ENCODE results near the gene TECPR1.
A peak's percentile ranks its signal among the peaks of the same experiment; 100 is the strongest.

Gene TECPR1, protein sequence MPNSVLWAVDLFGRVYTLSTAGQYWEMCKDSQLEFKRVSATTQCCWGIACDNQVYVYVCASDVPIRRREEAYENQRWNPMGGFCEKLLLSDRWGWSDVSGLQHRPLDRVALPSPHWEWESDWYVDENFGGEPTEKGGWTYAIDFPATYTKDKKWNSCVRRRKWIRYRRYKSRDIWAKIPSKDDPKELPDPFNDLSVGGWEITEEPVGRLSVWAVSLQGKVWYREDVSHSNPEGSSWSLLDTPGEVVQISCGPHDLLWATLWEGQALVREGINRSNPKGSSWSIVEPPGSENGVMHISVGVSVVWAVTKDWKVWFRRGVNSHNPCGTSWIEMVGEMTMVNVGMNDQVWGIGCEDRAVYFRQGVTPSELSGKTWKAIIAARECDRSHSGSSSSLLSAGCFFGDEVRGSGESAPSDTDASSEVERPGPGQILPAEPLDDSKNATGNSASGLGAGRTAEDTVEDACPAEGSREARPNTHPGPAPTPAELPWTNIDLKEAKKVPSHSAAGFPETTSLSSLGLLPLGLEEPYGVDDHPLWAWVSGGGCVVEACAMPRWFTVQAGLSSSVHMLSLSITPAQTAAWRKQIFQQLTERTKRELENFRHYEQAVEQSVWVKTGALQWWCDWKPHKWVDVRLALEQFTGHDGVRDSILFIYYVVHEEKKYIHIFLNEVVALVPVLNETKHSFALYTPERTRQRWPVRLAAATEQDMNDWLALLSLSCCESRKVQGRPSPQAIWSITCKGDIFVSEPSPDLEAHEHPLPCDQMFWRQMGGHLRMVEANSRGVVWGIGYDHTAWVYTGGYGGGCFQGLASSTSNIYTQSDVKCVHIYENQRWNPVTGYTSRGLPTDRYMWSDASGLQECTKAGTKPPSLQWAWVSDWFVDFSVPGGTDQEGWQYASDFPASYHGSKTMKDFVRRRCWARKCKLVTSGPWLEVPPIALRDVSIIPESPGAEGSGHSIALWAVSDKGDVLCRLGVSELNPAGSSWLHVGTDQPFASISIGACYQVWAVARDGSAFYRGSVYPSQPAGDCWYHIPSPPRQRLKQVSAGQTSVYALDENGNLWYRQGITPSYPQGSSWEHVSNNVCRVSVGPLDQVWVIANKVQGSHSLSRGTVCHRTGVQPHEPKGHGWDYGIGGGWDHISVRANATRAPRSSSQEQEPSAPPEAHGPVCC
- total RNA-seq, result 120 to 169 reads per million in 2 donors

DNA sequence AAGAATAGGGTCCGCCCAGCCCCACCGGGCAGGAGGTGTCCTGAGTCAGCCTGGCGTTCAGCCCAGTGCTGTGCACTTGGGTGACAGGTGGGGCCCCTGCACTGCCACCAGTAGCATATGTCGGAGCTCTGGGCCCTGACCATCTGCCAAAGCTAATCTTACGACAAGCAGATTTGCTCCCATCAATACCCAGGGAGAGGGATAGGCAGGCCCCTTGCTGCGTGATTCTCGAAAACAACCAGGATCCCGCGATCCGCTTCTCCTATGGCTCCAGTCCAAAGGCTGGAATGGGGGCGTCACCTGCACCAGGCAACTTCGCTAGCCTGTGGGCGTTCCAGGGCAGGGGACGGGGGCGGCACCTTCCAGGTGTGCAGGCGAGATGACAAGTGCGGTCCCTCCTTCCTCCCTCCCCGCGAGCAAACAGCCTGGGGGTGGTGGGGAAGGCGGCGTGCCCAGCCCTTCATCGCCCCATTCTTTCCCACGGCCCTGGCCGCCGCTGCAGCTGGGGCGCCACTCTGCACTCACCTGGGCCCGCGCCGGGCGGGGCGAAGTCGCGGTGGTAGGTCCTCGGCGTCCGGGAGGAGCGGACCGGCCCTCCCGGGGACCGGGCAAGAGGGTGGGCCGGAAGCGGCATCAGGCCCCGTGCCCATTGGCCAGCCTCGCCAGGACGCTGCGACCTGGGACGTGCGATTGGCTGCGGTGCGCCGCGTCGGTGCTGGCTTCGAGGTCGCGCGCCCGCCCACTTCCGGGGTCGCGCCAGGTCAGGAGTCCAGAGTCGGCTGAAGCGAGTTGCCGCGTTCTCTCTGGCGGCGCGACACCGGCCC, at the start of gene TECPR1:
TSS of gene TECPR1 (minus strand) at position 632 of the 824 bp plus-strand sequence. CDS start 6,086 bp downstream, outside the sequence.
- DNase-seq, result peak; percentile 91

DNA sequence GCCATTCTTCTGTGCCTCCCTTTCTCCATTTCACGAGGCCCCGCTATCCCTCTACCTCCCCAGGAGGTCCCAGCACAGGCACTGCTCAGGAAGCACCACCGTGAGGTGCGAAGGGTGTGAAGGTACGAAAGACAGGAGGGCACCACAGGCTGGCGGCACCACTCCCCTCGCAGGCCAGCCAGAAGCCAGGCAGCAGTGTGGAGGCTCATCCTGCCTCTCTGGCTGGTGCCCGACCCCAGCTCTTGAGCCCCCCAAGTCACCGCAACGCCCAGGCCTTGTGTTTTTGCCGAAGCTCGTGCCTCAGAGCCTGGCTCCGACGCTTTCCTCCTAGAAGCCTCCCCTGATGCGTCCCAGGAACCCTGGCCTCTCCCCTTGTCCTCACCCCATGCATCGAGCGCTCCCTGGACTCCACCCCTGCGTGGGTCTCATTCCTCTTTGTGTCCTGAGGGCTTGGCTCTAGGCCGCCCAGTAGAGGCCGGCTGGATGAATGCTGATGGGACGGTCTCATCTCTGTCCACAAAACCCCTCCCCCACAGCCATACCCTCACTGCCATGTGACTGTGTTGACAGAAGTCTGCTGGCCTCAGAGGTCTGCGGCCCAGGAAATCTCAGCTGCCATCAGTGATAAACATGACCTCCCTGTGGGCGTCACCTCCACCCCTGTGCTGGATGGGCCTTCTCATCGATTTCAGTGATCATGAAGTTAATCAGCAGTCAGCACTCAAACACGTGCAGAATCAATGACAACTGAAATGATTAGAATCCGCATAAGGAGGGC, 48.8 kb upstream of the TECPR1 start:
- DNase-seq, result no peak

DNA sequence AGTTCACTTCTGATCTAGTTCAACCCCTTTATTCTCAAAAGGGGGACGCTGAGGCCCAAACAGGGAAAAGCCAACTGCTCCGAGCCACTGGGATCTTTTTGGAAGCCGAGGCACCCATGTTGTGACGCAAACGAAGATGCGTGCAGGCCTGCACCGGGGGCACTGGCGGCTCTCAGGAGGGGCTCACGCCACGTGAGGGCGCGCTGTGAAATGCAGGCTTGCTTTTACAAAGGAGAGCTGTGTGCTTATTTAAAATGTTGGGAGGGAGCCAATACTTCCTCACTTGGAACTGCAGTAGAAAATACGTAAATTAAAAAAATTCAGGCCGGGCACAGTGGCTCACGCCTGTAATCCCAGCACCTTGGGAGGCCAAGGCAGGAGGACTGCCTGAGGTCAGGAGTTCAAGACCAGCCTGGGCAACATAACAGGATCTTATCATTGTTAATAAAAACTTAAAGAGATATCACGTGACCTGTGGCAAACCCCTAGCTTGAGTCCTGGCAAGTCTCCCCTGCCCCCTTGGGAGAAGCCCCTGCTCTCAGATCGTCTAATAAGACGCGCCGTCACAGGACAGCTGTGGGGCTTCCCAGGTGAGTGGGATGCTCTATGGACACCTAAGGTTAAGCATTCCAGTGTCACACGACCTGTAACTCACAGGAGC, 45.7 kb upstream of the TECPR1 start:
- DNase-seq, result no peak

DNA sequence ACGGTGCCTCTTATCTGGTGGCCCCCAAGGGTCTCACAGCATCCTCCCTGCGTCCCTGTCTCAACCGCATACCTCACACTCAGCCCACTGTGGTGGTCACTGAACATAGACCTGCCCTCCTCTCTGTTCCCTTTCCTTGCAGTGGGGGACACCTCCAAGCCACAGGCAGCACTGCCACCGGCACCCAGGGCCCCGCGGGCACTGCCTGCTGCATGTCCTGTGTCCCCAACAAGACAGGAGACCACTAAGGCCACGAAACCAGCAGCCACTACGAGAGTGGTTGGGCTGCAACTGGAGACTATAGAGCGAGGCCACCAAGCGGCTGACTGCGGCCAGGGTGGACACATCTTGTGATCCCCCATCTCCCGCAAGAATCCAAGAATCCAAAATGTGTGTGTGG, 44.8 kb upstream of the TECPR1 start:
- no peak for DNase-seq

DNA sequence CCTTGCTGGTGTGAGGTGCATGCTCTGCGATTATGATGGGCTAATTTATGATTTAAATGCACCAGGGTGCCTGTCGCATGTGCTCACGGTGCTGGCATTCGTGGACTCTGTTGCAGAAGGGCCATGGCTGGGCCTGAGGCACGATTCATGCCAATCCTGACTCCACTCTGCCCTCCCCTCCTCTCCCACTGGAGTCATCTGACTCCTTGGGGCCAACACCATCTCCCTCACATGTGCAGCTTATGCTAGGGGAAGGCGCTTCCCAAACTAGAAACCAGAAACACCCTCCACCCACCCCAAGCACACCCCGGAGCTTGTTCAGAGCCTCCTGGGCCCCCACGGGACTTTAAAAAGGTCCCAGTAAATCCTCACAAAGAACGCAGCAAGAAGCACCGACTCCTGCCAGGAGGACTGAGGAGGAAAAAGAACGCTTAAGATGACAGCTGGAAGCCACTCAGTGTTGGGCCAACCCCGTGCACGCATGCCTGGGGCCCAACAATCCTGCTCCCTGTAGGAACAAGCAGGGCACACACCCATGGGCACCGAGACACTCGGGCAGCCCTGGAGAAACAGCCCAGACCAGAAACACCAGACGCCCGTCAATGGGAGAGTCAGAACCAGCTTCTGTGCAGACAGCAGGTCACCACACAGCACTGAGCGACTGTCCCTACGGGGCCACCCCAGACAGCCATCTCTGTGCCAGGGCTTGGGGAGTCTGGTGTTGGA, 43.6 kb upstream of the TECPR1 start:
- DNase-seq, result no peak

DNA sequence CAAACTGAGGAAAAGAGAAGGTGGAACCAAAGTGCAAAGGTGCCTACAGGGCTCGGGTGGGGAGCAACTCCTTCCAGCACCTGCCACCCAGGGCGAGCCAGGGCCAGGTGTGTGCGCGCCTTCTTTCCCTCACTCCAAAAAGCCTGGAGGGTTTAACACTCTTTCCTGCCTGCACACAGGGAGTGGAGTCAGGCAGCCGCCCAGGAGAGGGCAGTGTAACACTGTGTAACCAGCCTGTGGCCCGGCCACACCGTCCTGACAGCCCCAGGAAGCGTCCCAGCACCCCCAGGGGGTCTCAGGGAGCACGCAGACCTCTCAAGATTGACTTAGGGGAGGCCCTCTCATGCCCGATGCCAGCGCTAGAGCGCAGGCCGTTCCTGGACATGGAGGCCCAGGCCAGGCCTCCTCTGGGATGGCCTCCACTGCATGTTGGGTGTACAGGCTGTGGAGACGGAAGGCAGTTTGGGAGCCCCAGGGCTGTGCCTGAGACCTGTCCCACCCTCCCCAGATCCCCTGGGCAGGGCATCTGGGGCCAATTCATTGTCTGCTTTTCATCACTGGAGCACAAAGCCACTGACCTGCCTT, 42.9 kb upstream of the TECPR1 start:
- DNase-seq, result no peak

DNA sequence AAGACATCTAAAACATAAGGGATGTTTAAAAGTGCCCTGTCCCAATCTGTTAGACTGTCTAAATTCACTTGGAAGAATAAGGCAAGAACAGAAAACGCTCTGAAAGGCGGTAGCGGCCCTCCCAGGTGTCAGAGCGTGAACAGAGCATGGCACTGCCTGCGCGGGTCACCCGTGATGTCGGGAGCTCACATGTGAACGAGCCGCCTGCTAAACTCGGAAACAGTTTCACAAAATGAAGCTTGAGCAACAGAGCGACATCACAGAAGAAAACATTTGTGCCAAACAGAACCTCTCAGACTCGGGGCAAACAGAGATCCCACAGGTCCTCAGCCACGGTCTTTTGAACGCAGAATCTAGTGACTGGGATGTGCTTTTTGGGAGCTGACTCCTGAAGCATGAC, 42.3 kb upstream of the TECPR1 start:
- no peak for DNase-seq

DNA sequence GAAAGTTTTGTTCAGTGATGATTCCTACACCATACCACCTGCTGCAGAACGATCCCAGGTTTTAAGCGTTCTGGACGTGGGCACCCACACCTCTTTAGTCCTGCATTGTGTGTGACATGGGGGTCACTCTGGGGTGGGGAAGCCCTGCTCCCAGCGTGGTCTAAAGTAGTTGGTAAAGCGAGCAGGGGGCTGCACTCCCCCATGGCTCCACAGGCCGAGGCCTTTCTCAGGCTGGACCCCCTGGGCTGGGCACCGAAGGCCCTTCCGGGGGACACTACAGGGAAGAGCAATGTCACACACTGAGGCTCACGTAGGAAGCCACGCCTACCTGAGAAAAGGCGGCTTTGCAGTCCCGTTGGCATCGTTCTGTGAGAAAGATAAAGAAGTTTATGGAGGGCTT, 41.7 kb upstream of the TECPR1 start:
- DNase-seq, result no peak

DNA sequence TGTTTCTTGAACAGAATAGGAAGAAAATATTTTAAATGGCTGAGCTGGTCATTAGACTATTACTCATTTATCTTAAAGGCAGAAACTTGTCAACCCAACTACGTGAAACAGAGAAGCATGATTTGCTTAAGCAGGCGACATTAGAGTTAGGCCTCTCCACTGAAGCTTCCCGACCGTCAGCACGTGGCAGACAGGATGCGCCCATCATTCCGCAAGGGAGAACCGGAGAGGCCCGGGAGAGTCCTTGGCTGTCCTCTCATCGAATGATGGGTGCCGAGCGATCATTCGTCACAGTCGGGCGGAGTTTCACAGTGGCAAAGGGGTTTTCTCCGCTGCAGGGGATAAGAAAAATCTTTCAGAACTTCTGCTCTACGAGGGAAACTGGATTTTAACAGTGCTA, 41.2 kb upstream of the TECPR1 start:
- DNase-seq, result no peak

DNA sequence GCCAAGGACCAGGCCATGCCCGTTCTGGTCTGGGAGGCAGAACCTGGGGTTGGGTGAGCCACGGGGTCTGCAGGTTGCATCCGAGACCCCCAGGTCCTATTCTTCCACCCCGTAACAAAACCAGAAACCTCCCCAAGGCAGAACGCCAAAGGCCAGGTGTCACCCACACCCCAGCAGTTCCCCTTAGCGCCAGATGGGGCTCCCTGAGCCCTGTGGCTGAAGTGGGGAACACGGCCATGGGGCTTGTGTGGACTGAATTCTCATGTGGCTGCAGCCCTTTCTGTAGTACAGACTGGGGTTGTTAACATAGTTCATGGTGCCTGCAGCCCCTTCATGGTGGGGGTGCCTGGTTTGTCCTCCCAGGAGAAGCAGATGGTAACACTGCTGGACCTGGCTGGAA, 39.7 kb upstream of the TECPR1 start:
- DNase-seq, result no peak

DNA sequence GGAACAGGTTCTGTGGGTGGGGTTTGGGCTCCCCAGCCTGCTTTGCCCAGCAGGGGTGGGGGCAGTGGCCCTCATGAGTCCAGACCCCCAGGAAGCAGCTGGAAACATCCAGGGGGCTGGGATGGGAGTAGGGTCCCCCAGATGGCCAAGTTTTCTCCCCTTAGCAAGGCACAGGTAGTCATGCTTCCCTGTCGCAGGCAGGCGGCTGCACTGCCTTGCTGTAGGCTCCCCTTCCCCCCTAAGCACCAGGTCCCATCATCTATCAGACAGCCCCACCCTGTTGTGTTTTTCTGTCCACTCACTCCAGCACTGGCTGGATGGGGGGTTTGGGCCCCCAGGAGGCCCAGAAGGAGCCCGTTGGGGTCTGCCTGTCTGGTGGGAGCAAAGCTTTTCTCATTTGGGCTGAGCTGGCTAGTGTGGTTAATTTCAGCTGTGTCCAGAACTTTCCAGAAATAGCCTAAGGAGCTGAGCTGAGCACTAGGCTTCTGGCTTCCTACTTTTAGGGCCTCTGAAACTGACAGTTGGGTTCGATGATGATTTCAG, 37.4 kb upstream of the TECPR1 start:
- no peak for DNase-seq

DNA sequence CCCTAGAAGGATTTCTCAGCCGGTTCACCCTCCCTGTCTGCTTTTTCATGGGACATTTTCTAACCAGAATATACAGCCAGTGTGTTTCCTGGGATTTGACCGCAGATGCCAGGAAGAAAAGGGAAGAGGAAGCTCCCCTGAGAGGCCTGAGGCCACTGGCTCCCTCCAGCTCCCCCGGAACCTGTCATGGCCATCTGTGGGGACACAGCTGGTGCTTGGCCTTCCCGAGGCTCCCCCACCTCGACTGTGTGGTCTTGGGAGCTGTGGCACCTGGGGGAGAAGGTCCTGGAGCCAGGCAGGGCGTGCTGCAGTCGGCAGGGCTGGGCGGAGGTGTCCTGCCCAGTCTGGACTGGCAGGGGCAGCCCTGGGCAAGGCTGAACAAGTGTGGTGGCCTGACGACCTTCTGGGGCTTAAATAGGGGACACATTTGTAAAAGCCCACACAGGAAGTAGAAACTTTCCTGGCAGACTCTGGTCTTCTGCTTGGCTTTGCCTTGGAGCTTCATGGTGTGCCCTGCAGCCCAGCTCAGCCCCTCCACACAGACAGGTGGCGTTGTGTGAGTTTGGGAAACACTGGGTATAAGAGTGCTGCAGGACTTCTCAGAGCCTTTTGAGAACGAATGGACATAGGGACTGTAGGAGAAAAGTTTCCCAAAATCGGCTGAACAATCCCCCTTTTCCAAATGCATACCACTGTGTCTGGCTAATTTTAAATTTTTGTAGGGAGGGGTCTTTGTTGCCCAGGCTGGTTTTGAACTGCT, 36.2 kb upstream of the TECPR1 start:
- DNase-seq, result no peak

DNA sequence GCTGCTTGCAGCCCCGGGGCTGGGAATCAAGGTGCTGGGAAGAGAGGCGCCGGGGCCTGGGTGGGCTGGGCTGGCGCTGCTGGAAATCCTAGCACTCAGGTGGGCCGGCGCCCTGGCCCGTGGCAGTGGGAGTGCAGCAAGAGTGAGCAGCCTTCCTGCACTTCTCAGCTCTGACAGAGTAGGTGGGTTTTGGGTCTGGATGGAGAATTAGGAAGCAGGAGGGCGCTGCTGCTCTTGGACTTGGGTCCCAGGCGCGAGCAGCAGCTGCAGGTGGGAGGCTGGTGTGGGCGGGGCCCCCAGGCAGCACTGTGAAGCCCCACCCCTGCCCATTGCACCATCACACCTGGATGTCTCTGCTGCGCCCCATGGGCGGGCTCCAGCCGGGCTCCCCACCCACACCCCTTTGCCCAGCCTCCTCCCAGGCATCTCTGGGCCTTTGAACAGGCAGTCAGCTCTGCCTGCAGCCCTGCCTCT, 35.5 kb upstream of the TECPR1 start:
- DNase-seq, result no peak

DNA sequence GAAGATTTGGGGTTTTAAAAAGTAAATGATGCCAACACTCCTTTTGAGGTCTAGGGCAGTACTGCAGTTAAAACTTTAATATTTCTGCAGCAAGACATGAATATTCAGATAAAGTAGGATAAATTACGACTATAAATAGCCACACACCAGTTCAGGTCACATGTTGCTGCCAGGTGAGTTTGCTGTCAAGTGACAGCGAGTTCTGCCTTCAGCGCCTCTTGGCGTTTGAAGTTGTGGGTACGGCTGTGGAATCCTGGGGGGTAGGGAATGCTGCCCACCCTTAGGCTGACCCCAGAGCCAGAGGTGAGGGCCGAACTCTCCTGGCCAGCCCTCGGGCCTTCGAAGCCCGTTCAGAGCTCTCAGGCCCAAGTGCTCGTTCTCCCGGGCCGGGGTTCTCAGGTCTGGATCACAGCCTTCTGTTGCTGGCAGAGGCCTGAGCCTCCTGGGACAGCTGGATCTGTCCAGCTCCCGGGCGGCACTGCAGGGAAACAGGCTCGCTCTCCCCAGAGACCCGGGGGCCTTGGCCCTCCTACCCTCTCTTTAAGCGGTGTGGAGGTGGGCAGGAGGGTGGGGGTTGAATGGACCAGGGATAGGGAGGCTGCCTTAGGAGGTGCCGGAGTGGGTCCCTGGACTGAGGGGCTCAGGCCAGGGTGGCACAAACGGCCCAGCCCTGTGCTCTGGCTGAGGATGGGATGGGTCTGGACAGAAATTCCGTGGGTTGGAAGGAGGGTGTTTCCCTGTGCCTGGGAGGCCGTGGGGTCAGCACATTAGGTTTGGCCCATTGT, 34.9 kb upstream of the TECPR1 start:
- DNase-seq, result no peak

DNA sequence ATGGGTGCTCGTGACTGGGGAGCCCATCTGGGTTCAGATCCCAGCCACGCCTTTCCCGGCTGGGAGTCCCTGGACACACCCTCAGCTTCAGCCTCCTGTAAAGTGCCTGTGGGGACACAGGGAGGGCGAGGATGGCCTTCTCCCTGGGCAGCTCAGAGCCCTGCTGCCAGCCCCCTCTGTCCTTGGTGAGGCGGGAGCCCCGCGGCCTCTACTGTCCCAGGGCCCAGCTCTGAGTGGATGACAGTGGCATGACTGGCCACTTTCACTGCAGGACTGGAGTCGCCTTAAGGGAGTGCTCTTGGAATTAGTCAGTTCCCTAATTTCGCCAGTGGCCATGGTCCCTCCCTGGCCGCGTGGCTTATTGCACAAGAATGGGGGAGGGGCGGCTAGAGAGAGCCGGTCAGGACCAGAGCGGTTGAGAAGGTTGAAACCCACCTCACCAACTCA, 34.1 kb upstream of the TECPR1 start:
- DNase-seq, result no peak

DNA sequence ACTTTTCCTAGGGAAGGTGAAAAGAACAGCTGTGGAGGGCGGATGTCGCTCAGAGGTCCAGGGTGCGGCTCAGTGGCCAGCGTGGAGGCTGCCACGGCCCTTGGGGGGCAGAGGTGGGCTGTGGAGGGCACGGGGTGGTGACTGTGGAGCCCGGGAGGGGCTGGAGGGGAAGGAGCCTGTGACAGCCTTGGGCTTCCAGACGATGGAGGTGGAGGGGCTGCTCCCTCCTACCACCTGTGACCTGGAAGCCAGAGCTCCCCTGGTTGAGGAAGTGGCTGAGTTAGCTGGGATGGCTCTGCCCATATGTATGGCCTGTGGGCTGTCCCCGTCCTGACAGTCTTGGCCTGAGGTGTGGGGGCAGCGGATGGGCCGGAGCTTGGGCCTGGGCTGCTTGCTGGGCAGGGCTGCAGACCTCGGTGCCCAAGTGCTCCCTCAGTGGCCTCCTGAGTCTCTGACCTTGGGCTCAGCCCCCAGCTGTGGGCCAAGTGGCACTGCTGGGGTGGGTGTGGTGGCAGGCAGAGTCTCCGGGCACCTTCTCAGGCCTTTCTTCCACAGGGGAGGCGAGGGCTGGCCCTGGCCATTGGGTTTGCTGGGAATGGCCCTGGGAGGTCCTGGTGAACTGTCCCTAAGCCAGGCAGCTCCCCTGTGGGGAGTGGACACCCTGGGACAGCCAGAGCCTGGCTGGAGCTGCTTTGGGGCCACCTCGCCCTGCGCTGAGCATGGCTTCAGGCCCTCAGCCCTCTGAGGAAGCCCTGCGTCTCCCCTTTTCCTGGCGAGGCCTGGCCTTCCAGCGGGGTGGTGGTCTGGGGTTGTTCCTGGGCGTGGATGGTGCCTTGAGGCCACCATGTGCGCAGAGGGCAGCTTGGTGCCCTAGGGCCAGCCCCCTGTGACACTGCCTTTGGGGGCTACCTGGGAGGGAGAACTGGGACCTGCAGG, 33.4 kb upstream of the TECPR1 start:
- DNase-seq, result no peak

Data from activated gamma-delta T cell (primary cell).